GM18508 (cell line): ENCODE data around the gene PCDHA13.
"Not testable (repeated sequence)": the region's sequence is repeated elsewhere in the genome, so short reads cannot be mapped to it uniquely, and the experiment has no call there.

Experiments
- ATAC-seq: cut with Tn5 transposase; IDR thresholded peaks from one replicate; pipeline ENCODE4 v1.9.1; 2021; ENCODE audit warnings: moderate number of reproducible peaks; ENCODE audit not compliant: insufficient read depth, unreplicated experiment

Gene PCDHA13

GRCh38 chr5:140881889-140882590, at the start of gene PCDHA13:
Gene PCDHA13, plus strand, starts transcription at chr5:140882124. Its CDS starts 145 bp downstream, at chr5:140882269.
- ATAC-seq, result no peak

- no peak for ATAC-seq
Measured at GRCh38 chr5:140833993-140834392, 47.9 kb upstream of the PCDHA13 start, which contains the start of gene PCDHA7. Gene PCDHA7, plus strand, starts transcription at chr5:140834269. Its CDS starts 115 bp downstream, at chr5:140834384.

- ATAC-seq, result not testable (repeated sequence)
Measured at GRCh38 chr5:140834439-140835008, 47.4 kb upstream of the PCDHA13 start.

GRCh38 chr5:140835622-140836510, 46.1 kb upstream of the PCDHA13 start:
- ATAC-seq, result no peak

- ATAC-seq, result no peak
Measured at GRCh38 chr5:140840978-140841962, 40.7 kb upstream of the PCDHA13 start, which contains the start of gene PCDHA8. Gene PCDHA8, plus strand, starts transcription at chr5:140841187. Its CDS starts 135 bp downstream, at chr5:140841322.

- no peak for ATAC-seq
Measured at GRCh38 chr5:140842798-140843733, 38.9 kb upstream of the PCDHA13 start.

- not testable (repeated sequence) for ATAC-seq
Measured at GRCh38 chr5:140848139-140849102, 33.5 kb upstream of the PCDHA13 start, which contains the start of gene PCDHA9. Gene PCDHA9, plus strand, starts transcription at chr5:140848382. Its CDS starts 114 bp downstream, at chr5:140848496.

- ATAC-seq, result not testable (repeated sequence)
Measured at GRCh38 chr5:140849831-140850634, 31.9 kb upstream of the PCDHA13 start.

- no peak for ATAC-seq
Measured at GRCh38 chr5:140855772-140856674, 25.9 kb upstream of the PCDHA13 start, which contains the start of gene PCDHA10. Gene PCDHA10, plus strand, starts transcription at chr5:140855897. Its CDS starts 152 bp downstream, at chr5:140856049.

- no peak for ATAC-seq
Measured at GRCh38 chr5:140857177-140857986, 24.5 kb upstream of the PCDHA13 start.

- ATAC-seq, result no peak
Measured at GRCh38 chr5:140857987-140858240, 24.0 kb upstream of the PCDHA13 start.

GRCh38 chr5:140862441-140863295, 19.3 kb upstream of the PCDHA13 start:
- no peak for ATAC-seq

GRCh38 chr5:140868721-140869554, 13.0 kb upstream of the PCDHA13 start, which contains the start of gene PCDHA11:
Gene PCDHA11, plus strand, starts transcription at chr5:140868957. Its CDS starts 147 bp downstream, at chr5:140869104.
- no peak for ATAC-seq
